Stimulated activated CD4-positive, alpha-beta T cell treated with anti-CD3 and anti-CD28 coated beads, Interleukin-1b, Interleukin-23, amount 100 ng/mL, for 48 hours (primary cell): ENCODE results near the gene PDE2A.

Experiments used
- DNase-seq: peaks from one replicate; pipeline ENCODE4 v3.0.0-alpha.2; 2020

Gene PDE2A

DNA sequence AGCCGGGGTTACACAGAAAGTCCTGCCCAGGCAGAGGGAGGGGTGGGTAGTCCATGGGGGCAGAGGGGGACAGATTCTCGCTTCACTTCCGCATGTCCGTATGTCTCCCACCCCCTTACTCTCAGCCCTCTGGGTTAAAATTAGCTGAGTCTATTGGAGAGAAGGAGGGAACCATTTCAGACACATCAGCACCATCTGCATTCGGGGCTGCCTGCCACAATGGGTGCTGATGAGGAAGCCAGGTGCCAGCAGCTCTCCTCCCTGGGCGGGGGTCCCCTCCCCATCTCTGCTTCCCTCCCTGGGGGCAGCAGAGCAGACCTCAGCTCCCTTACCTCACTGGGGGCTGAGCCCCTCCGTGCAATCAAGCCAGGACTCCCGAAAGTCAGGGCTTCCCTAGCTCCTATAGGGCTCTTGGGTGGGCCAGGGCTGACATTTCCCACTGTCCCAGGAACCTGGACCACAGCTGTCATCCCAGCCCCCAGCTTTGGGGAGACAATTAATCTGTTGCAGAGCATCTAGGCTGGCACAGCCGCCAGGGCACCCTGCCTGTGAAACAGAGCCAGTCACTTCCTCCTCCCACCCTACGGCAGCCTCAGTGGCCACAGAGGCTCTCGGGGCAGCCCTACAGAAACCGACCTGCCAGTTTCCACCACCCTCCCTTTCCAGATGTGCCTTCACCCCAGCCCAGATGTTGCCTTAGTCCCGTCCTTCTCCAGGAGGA lies 67.3 kb downstream of the PDE2A start:
- no peak for DNase-seq

DNA sequence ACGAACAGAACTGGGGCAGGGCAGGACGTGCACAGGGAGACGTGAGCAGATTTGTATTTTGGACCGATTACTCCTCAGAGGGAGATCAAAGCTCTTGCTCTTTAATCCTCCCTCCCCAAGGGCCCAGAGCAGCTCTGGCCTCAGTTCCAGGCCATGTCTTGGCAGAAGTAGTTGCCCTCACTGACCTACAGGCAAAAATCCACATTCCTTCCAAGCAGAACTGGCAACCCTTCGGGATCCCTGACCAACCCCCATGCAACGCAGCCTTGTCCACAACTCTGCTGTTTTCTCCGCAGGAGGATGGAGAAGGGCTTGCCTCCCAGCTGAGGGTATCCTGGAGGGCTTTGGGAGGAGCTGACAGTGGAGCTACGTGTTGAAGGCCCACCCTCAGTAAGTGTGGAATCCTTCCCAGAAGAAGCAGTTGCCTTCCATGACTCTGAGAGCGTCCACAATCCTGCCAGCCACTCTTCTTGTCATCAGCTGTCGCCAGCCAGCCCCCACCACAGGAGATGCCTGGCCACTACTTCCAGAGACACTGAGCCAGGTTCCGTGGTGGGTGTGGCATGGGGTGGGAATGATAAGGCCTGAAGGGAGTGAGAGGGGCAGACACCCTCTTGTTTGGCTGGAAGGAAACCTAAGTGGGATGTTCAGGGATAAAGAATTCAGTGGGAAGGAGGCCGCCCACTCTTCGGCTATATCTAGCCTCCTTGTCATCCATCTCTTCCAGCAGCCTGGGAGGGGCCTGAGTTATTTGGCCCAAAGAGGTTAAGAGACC lies 68.1 kb downstream of the PDE2A start:
- DNase-seq: no peak

DNA sequence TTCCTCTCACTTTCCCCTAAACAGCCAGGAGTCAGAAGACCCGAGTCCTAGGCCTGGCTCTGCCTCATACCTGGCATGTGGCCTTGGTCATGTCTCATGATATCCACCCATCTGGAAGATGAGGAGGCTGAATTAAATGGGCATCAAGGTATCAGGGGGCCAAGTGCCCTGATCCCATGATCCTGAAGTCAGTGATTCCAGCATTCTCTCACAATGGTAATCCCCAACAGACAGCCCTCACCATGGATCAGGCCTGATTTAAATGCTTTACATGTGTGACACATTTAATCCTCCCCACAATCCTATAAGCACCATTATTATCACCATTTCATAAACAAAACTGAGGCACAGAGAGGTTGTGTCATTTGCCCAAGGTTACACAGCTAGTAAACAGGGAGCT lies 70.0 kb downstream of the PDE2A start:
- no peak for DNase-seq

DNA sequence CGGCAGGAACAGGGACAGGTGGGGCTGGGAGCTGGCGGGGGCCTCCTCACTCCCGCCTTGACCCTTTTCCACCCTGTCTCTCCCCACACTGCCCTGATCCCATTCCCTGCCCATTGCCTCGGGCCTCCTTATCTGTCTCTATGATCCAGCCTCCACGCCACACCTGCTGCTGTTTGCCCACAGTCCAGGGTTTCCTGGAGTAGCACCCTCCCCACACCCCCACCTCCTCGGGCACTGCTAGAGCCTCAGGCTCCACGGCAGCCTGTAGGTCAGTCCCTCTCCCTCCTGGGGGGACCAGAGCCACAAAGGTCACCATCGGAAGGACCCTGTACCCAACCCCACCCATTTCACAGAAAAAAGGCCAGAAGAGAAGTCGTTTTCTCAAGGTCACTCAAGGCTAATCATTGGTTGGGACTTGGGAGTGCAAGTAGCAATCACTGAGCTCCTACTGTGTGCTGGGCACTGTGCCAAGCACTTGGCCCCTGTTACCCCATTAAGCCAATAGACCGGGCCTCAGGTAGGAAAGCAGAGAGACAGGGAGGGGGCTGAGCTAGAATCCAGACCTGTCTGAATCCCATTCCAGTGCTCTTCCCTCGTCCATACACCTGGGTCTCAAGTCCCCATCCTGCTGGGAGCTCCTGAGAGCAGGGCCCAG lies 71.8 kb downstream of the PDE2A start:
- no peak for DNase-seq

DNA sequence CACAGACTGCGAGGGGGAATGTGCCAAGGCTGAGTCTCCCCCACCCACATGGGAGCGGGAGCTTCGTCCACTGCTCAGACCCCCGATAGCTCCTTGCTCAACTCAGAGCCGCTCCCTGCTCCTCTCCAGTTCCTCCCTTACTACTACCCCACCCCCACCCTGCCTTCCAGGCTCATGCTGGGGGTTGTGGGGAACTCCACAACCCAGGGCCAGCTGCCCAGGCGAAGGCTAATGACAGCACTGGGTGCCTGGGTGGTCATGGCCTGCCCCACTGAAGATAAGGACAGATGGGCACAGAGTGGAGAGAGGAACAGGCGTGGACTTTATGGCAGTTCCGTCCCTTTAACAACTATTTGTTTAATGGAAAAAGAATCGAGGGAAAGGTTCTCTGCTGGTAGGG lies 73.7 kb downstream of the PDE2A start:
- DNase-seq: no peak

DNA sequence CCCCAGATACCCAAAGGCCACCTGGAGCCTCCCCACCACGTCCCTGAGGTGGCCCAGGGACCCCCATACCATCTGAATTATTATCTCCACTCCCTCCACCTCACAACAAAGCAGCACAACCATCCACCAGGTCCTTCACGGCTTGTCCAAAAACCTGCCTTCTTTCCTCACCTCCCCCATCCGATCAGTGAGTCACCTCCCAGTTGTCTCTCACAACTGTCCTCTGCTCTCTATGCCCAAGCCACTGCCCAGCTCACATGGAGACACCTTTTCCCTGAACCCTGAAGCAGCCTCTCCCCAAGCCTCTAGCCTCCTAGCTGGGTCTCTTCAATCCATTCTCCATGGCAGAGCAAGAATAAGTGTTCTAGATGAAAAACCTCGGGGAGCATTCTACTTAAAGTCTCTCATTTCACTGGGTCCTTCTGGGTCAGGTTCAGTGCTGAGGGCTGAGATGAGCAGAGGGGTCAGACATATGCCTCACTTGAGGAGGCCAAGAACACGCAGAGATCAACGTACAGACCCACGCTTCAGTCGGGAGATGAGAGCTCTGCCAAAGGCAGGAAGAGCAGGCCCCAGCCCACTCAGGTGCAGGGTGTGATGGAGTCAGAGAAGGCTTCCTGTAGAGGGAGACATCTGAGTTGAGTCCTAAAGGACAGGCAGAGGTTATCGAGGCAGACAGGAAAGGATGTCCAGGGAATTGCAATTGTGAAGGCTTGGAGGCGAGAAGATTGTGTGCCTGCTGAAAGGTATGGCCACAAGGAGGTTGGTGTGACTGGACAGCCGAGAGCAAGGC lies 74.7 kb downstream of the PDE2A start:
- no peak for DNase-seq

DNA sequence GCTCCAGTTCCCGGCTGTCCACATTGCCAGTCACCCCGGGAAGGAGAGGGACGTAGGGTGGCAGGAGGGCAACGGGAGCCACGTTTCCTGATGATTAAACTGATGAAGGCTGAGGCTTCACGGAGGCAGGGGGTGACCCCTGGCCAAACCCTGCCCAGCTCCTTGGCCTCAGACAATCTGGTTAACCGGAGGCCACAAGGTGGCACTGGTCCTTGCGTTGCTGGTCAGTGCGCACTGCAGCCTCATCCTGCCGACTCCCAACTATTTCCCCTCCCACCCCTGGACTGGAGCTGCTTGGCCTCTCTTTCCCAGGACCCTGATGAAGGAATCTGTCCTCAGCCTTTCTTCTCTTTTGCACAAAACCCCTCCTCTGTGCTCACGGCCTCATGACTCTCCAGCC lies 75.3 kb downstream of the PDE2A start:
- DNase-seq: no peak

DNA sequence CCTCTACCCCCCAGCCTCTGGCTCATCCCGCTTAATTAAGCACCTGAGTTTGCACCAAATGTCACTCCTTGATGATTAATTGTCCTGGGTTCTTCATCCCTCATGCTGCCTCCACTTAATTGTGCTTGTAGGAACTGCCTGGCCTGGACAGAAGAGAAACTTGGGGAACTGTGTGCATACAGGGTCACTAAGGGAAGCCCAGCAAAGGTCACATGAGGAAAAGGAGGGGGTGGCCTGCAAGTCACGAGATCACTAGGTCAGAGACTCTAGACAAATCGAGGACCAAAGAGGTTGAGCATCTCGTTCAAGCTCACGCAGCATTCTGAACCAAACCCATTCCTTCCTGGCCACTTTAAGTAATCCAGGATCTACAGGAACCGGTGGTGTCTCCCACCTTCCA lies 75.8 kb downstream of the PDE2A start:
- DNase-seq: no peak

DNA sequence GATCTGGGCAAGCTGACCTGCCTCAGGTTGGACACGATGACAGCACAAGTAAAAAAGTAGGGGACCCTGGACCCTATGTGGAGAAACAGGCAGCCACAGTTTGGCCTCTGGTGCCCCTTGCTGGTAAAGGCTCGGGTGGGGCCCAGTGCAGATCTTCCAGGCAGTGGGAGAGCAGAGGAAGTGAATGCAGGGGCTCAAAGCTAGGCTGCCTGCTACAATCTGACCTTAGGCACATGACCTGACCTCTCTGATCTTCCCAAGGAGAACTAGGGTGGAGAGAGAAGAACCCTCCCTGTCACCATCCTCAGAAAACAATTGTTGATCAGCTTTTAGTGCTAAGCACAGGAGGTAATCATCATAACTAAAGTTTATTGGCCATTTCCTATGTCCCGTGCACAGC lies 76.5 kb downstream of the PDE2A start:
- no peak for DNase-seq

DNA sequence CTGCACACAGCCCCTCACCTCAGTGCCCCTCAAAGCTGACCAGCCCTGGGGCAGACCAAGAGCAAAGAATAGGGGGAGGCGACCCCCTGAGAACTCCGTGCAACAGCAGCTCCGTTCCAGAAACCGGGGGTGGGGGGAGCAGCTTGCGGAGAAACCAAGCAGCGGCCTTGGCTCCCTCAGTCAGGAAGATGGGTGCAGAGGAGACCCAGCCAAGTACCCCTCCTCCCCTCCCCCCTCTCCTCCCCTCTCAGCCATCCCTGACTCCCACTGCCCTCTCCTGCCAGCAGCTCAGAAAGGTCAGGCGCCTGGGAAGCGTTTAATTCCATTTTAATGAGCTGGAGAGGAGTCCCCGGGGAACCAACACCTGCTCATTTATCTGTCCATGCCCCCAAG lies 78.9 kb downstream of the PDE2A start:
- DNase-seq: no peak

DNA sequence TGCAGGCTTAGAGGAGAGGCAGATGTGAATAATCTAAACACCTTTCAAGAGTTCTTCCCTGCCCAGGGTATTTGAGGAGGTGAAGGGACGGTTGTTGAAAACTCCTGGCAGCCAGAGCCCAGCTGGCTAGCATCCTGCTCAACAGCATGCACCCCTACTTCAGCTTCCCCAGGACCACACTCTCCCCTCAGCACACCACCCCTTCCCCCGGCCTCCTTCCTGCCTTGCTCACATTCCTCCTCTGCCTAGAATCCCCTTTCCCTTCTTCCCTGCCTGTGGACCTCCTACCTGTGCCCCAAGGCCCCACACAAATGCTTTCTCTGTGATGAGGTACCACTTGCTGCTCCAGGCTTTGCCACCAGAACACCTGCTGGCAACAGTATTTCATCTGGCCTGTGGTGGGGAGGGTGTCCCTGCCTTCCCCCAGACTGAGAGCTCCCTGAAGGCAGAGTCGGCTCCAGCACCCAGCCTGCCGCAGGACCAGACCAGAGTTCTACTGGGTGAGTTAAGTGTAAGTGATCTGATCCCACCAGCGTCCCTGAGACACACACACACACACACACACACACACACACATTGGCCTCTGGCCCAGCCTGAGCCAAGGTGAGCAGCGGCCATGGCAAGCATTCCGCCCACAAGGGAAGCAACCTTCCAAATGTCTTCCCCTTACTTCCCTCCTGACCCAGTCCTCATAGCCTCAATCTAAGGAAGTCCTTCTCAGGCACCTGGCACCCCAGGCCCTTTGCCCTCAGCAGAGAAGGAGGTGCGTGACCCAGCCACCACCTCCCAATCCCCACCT lies 79.5 kb downstream of the PDE2A start:
- no peak for DNase-seq

DNA sequence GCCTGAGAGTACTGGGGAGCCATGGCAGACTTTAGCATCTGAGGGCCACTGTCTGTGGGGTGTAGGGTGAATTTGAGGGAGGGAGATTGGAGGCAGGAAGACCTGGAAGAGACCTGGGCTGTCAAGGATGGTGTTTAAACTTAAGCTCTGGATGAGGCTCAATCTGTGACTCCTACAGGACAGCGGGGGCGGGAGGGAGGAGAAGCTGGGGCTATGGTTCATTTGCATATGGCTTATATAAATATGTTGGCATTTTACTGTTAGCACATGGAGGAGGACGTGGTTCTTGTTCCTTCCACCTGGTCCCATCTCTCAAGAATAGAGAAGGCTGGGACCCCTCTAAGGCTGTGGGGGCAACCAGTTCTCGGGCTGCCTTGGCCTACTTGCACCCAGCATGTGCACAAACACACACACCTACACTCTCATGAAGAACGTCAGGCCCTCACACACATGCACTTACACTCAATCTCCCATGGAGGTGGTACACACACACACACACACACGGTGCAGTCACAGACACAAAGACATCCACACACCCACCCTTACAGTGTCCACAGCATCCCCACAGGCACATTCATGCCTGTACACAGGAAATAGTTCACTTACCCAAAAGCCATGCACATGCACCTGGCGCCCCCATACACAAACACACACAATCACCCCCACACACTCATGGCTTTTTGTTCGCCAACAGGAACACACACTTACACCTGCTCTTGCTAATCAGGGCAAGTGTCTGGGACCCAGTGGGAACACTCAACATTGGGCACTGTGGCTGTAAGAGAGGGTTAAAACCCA lies 81.3 kb downstream of the PDE2A start:
- no peak for DNase-seq

DNA sequence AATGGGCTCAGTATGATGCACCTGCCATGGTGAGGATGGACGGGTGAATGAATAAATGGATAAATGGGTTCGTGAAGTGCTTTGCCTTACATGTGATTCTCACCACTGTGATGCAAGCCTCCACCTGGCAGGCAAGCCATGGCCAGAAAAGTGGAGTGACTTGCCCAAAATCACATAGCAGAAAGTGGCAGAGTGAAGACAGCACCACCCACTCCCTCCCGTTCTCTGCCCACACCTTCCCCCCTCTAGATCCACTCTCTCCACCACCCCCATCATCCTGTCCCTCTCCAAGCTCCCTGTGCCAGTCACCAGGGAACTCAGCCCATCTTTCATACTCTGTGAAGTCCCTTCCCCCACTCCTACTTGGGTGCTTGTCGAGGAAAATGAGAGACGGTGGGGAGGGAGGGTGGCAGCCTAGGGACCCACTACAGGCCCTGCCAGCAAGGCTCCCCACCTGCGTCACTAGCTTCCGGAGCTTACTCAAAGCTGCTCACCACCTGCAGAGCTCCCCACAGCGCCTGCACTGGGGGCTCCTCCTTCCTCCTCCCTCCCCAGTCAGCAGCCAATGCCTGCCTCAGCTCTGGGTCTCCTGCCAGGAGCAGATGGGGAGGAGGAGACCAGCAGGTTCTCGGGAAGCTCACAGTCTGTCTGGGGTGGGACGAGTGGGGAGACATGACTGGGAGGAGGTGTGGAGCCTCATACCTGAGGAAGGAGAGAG lies 82.3 kb downstream of the PDE2A start:
- DNase-seq: peak; percentile 67

DNA sequence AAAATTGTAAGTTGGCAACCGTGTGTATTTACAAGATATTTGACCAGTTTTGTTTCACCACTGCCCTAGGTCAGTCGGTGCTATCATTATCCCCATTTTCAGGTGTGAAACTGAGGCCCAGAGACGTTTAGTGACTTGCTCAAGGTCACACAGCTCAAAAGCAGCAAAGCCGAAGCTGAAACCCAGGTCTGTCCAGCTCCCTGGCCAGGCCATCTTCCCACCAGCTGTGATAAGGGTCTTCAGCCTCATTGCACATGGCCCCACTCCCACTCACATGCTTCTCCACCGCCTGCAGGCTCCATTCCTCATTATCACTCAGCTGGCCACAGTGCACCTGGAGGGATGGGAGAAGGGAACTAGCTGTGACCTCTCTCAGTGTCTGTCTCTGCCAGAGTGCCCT lies 83.2 kb downstream of the PDE2A start:
- no peak for DNase-seq

DNA sequence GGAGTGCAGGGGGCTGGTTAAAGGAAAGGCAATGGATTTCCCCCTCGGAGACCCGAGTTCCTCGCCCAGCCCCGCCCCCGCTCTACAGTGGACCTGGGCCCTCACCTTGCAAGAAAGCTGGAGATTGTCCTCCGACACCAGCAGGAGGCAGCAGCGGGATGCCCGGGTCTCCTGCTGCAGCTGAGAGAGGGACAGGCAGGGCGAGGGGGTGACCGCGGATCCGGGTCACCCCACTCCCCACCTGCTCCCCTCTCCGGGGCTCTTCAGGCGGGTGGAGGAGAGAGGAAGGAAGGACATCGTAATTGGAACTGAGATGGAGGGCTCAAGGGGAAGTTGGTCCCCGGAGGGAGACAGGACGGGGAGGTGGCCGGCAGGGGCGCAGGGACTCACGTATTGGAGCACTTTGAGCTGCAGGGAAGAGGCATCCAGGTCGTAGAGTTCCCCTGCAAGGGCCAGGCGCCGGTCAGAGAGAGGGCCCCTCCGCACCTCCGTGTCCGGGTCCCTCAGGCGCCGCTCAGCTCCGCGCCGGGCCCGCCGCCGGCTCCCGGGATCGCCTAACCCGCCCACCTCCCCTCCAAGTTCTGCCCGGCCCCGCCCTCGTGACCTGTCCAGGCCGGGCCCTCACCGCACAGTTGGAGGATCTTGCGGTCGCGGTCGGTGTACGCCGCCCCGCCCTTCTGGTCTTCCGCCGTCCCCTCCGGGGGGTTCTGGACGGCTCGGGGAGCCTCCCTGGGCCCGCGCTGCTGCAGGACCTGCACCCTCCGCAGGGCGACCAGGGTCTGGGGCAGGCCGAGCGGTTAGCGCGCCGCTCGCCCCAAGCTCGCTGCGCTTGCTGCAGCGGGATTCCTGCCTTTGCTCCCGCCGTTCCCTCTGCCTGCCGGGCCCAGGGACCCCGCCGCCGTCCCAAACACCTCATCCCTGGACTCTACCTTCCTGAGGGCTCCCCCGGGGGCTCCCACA lies 84.1 kb downstream of the PDE2A start:
- peak; percentile 51 for DNase-seq

DNA sequence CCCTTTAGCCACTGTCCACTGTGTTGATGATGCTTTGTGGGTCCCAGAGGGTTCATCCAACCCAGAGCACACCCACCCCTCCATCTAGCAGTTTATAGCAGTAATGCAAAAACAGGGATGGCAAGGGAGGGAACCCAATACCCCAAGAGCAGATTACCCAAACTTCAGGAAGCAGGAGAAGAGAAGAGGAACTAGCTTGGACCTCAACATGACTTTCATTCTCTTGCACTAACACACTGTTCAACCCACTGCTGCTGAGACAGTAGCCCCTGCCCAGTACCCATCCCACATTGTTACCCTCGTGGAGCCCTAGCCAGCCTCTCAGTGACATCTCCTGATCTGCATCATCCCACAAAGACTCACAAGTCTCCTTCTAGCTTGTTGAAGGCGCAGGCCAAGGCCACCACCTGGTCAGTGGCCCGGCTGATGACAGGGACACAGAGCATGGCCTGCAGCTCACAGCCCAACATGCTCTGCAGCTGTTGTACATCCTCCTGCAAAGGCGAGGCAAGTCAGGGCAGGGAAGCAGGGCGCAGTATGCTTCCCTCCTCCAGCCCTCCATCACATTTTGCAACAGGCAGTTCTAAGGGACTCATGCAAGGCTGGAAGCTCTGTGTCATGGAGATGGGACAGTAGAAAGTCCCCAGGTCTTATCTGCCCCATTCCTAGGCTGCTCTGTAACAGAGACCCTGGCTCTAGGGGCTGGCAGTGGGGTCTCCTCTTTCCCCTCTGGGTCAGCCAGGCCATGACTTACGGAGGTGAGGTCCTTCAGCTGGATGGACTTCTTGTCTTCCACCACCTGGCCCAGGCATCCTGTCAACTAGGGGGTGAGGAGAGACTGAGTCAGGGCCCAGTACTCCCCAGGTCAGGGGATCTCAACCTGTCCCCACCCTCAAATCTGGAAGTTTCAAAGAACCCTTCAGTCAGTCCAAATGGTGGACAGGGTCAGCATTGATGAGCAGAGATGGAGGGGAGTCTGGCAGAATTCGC lies 85.5 kb downstream of the PDE2A start:
- DNase-seq: no peak

DNA sequence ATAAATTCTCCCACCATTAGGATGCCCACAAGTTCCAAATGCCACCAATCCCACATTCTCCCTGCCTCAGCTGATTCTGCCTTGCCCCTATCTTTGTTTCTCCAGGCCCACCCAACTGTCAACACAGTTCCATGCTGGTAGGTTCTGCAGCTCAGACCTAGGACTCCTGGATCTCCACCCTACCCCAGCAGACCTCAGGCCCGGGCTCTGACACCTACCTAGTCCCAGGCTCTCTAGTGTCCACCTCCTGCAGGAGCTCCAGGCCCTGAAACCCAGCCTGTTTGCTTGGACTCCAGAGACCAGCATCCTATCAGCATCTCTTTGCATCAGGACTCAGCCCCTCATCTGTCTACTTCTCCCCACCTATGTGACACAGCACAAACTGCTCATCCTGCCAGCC lies 86.5 kb downstream of the PDE2A start:
- DNase-seq: no peak

DNA sequence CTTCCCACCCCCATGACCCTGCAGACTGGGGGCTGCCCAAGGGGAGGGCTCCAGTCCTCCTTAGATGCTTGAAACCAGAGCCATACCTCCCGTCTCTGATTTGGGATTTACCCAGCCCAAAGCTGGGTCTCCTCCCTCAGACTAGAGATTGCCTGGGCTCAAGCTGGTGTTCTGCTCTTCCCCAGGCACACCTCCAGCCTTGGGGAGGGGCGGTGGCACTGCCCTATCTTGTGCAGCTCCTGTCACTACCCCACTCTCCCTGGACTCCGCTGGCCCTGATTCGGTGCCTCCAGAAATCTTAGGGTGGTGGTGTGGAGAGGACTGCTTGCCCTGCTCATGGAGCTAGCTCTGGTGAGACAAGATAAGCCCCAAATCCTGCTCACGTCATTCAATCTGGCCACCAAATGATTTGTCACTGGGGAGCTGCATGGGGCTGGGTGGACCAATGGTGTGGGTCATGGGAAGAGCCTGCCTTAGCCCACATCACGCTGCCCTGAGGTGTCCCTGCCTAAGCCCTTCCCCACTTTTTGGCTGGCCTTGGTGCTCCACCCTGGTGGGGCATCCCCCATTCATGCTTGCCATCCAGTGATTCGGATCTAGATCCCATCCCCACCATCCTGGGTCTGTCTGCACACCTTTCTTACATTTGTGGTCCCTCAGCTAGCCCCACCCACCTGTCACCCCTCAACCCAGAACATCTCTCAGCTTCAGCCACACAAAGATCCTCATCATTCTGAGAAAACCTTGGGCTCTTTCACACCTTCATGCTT lies 87.7 kb downstream of the PDE2A start:
- DNase-seq: no peak
